NCI-H2107 (cell line): ENCODE data around the gene CLEC18A.
"Not testable (repeated sequence)": the region's sequence is repeated elsewhere in the genome, so short reads cannot be mapped to it uniquely, and the experiment has no call there.

Experiments
- DNase-seq: peaks from one replicate; lab custom pipeline; 2025; lab: John Stamatoyannopoulos, UW

CLEC18A gene

DNA sequence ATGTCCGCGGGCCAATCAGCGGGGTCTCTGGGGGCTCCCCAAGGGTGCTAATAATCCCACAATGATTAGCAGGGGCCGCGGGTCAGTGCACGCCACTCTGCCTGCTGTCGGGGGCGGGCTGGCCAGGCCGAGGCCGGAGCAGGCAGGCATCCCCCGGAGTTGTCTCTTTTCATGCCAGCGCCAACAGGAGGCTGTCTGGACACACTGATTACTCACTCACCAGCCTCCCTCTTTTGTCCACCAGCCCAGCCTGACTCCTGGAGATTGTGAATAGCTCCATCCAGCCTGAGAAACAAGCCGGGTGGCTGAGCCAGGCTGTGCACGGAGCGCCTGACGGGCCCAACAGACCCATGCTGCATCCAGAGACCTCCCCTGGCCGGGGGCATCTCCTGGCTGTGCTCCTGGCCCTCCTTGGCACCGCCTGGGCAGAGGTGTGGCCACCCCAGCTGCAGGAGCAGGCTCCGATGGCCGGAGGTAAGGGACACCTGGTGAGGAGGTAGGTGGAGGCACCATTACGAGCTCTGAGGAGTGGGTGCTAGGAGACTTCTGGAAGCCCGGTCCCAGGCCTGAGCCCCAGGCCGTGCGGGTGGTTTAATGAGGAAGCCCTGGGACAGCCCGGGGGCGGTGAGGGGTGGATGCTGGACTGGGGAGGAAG lies at the start of gene CLEC18A:
Gene CLEC18A (plus strand): TSS at position 318 of the 655 bp plus-strand sequence. CDS start 33 bp downstream, at position 351.
- DNase-seq: not testable (repeated sequence)

DNA sequence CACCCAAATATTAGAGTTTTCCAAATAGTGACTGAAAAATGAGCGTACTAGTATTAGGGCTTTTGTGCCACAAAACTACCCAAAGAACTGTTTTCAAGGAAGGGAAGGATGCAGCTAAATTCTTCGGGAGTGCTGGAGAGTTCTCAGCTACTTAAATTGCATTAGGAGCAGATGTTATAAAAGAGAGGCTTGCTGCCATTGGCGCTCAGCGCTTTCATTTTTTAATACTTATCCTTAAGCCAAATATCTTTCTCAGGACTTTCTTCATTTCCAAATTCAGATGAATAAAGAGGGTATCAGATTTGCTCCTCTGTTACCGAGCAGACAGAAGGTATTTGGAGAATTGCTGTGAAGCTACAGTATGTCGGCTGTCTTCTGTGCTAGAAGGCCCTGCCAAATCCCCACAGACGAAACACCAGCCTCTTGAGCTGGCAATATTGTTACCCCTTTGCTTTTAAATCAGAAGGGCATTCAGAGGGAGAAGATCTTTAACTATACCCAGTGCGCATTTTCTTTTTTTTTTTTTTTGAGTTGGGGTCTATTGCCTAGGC lies 47.2 kb upstream of the CLEC18A start:
- no peak for DNase-seq

DNA sequence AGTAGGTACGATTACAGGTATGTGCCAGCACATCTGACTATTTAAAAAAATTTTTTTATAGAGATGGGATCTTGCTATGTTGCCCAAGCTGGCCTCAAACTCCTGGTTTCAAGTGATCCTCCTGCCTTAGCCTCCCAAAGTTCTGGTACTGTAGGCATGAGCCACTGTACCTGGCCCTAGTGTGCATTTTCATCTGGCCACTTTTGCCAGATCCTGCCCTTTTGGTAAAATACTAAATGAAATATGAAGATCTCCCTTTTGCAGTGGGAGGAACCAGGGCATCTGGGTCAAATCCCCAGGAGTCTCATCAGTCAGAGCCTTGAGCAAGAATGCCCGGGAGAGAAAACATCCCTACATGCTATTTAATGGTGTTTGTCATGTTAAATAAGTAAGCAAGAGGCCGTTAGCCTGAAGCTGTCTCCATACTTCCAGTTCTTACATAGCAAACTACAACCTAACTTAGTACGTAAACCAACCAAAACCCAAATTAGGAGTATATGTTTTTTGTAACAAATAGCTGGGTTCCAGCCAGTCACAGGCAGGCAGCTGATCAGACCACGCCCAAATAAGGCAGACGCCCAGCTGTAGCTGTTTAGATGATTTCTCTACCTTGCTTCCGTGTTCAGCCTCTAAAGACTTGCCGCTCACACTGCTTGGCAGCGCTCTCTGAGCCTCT lies 46.5 kb upstream of the CLEC18A start:
- DNase-seq: no peak

DNA sequence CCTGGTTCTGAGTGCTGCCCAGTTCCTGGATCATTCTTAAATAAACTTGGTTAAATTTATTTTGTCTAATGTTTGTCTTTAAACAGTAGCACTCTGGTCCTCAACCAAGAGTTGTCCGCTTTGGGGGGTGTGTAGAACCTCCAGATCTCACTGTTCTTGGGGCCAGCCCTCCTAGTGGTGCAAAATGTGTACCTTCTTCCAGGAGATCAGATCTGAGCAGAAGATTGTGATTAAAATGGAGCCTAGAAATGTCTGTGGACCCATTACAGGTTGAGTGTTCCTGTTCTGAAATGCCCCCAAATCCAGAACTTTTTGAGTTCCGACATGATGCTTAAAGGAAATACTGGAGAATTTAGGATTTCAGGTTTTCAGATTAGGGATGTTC lies 46.0 kb upstream of the CLEC18A start:
- DNase-seq: no peak

DNA sequence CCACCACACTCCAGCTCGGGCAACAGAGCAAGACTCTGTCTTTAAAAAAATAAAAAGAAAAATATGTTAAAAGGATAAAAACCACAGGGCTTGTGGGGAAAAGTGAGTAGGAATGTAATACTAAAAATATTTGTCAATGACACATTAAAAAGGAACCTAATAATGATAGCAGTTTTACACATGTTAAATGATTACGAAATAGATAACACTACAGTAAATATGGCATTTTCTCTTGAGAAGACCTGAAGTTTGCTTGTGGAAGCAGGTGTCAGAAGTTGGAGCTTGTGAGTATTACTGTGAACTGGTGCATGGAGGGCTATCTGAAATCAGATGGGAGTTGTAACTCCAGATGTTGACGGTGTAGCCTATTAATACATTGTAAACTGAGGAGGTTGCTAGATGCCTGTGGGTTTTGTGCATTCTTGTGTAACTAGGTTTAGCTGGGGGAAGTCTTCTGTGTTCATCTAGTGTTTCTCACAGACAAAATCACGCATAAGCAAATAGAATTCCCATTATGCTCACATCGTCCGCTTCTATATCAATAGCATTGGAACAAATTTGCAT lies 44.2 kb upstream of the CLEC18A start:
- no peak for DNase-seq

DNA sequence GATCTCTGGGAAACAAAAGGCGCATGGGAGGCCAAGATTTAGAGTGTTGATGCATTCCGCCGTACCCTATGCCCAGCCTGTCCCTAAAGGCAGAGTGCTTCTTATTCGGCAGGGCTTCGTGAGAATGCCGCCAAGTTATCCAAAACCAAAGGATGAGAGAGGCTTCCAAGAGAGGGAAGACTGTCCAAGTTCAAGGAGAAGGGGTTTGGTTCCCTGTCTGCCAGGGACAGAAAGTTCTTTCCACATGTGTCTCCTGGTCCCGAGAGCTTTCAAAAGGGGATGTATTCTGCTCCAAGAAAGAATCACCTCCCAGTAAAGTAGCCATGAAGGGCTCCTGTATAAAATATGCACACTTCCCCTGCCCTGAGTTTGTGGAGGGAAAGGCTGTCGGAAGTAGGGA lies 42.1 kb upstream of the CLEC18A start:
- no peak for DNase-seq

DNA sequence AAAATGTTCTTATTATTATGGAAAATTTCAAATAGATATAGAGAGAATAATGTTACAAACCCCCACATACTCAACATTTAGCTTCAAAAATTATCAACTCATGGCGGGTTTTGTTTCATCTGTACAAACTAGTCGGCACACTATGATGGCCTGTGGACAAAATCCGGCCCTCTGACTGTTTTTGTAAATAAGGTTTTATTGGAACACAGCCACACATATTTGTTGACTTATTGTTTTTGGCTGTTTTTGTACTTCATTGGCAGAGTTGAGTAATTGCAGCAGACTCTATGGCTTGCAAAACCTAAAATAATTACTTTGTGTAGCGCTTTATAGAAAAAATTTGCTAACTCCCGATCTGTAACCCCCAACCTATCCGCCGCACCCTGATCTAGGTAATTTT lies 41.4 kb upstream of the CLEC18A start:
- DNase-seq: no peak

DNA sequence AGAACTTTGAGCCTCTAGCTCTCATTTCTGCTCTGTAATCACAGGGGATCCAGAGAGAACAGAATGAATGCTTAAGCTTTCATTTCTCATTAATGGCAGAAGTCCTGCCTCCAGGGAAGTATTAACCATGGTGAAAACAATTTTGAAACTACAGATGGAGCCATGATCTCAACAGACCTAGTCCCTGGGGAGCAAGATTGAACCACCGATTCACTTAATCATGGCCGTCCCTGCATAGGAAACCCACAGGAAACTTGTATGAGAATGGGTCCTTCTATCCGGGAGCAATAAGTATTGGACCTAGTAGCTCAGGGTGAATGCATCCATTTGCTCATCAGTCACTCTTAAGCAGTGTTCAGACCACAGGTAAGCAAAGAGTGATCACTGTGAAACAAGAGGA lies 40.2 kb upstream of the CLEC18A start:
- no peak for DNase-seq

DNA sequence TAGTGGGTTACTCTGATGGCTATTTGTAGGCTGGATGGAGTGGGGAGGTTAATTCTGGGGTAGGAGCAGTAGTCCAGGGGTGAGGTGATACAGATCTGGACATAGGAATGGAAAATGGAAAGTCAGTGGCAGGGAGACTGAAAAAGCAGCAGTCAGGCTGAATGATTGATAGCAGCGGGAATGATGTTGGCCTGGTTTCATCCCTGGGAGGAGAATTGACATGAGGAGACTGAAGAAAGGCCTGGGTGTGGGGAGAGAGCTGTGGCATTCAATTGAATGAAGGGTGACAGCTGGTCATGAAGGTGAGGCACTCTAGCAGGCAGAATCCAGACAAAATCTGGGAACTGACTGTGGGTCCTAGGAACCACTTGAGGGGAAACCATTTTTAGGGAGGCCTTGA lies 34.7 kb upstream of the CLEC18A start:
- DNase-seq: no peak

DNA sequence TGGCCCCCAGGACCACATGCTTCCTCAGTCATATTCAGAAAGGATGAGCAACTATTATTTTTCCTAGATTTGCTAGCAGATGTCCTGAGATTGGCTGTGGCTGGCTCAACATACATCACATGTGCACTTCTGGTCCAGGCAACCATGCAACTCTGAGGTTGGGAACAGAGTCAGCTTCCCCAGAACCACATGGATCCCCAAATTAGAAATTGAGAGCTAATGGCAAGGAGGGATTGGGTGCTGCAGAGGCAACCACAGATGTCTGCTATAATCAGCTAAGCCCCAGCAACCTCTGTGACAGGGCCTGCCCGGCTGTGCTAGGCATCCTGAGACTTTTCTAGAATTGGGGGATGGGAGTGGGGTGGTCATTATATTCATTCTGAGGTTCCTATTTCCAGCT lies 33.8 kb upstream of the CLEC18A start:
- DNase-seq: no peak

DNA sequence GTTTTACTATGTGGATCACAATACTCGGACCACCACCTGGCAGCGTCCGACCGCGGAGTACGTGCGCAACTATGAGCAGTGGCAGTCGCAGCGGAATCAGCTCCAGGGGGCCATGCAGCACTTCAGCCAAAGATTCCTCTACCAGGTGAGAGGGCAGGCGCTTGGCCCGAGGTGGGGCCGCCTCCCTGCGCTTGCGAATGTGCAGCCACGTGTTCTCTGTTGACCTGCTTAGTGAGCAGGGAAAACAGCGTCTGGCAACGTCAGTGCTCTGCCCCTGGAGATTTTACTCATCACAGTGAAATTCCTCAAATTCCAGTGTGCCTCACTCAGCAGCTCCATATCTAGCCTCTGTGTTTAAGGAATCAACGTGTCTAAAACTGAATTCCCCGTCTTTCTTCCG lies 33.4 kb upstream of the CLEC18A start:
- DNase-seq: no peak

DNA sequence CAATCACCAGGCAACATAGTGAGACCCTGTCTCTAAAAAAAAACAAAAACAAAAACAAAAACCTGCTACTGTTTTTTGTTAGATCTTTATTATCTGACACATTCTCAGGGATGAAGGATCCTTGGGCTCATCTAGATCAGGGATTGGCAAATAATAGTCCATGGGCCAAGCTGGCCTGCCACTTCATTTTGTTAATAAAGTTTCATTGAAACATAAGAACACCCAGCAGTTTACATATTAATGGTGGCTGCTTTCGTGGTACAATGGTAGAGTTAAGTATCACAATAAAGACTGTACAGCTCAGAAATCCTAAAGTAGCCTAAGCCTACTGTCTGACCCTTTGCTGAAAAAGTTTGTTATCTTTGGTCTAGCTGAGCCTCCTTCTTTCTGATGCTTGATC lies 32.9 kb upstream of the CLEC18A start:
- DNase-seq: no peak

DNA sequence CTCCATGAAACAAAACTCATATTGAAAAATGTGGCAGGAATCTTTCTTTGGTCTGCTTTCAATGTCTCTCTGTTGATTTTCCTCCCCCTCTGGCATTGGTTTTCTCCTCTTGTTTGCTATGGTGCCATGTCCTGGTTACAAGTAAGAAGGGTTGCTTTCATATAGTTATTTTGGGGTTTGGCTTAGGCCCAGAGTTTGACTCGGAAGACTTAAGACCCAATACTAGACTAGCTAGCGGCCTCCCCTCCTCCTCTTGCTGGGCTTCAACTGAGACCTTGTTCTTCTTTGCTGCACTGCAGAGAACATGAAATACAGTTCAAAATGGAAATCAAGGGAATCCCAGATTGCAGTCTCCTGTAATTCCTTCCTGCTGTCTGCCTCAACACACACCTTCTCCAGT lies 30.0 kb upstream of the CLEC18A start:
- DNase-seq: no peak

DNA sequence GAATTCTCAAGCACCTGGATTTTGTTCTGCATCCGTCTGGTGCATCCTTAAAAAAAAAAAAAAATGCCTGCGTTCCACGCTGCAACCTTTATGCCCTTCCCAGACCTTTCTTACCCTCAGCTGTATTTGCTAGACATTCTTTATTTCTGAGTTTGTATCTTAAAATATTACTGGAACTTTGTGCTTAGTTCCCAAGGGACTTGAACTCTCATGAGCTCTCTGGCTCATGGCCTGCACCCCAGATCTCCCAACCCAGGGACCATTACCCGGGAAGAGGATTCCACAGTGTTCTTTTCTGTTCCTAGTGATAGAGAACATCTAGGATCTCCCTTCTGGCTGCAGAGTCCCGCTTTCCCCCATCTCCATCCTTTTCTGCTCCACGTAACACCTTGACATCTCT lies 28.9 kb upstream of the CLEC18A start:
- DNase-seq: no peak

DNA sequence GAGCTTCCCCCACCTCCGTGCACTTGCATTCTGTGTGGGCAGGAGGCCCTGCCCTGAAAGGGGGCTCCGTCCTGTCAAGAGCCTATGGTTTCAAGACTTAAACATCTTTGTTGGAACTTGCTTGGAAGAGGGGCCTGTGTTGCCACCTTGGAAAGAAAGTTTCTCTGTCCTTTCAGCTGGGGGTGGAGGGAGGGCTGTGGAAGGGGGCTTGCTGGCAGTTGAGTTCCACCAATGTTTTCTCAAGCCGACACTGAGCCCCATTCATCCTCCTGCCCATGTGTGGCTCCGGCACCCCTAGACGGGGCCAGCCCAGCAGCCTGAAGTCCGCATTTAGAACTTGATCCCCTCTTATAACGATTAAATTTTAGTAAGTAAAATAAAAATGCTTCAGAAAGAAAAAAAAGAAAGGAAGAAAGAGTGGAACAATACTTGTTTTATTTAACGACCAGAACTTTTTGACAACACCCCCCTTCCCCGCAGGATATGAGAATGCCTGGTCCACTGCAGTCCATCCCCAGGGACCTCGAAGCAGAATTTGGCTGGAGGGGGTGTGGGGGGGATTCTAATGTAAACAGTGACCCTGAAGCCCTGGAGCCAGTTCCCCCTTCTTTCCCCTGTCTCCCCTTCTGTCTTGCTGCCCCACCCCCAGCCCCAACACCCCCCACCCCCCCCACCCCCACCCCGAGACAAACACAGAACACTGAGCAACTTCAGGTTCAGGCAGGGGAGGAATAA lies 26.9 kb upstream of the CLEC18A start:
- DNase-seq: no peak

DNA sequence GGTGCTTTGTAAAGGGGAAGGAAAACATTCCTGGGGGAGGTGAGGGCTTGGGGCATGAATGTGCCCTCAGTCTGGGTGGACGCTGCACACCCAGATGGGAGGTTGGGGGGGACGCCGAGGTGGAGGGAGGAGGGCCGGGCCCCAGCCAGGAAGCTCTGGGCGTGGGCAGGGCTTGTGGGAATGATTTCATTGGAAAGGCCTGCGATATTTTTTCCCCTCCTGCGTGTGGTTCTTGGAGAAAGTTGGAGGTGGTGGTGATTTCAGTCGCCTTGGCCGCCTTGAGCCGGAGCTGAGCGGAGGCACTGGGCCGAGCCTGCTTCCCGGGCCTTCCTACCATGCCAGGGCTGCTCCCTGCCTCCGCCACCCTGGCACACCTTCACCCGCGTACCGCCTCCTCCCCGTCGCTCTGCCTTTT lies 26.4 kb upstream of the CLEC18A start:
- no peak for DNase-seq

DNA sequence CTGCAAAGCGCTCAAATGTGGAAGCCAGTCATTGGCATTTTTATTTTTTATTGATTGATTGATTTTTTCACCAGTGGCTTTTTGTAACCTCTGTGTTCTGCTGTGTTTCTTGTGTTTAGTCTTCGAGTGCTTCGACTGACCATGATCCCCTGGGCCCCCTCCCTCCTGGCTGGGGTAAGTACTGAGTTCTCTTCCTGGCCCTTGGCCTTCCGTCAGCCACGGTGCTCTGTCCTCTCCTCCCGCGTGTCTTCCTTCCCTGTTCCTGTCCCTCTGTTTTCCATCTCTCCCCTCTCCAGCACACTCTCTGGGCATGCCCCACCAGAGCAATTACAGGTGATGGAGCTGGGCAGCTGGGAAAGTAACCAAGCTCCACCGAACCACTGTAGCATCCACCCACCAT lies 25.8 kb upstream of the CLEC18A start:
- no peak for DNase-seq

DNA sequence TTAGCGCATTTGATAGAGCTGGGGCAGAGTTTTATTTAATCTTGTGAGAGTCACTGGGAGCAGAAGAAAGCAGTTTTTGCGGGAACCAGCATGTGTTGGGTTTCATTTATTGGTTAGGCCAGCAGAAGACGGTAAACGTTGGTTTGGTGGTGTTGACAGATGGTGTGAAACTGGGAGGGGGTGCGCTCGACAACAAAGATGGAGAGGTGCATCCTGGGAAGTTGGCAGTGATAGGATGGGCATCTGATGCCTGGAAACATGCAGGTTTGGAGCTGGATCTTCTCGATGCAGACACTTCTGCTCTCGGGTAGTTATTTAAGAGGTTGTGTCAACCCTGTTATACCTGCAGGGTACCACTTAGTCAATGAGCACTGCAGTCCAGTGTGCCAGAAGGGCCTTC lies 24.9 kb upstream of the CLEC18A start:
- no peak for DNase-seq

DNA sequence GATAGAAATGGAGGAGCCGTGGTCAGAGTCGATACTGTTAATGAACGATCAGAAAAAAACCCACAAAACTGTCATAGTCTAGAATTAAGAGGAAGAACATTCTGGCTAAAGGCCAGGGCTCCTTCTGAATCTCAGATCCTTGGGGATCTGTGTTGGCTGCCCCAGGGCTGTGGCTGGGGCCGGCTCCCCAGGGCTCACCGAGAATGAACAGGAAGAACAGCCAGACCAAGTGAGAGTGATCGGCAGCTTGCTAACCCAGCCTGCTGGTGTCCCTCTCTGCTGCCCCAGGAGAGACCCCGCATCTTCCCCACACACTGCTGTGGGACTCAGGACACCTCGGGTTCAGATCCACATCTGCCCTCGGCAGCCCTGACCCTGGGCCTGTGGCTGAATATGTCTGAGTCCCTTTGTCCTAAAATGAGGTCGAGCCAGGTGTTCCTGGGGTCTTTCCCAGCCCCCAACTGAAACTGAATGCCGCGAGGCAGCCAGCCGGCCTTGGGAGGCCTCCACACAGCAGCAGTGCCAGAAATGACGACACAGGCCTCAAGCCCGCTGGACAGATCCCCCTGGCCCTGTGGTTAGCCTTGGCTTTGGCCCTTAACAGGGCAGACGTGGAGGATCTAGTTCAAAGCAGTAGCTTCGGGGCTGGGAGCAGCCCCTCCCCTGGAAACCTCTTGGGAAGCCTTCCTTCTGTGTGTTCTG lies 23.9 kb upstream of the CLEC18A start:
- DNase-seq: no peak

DNA sequence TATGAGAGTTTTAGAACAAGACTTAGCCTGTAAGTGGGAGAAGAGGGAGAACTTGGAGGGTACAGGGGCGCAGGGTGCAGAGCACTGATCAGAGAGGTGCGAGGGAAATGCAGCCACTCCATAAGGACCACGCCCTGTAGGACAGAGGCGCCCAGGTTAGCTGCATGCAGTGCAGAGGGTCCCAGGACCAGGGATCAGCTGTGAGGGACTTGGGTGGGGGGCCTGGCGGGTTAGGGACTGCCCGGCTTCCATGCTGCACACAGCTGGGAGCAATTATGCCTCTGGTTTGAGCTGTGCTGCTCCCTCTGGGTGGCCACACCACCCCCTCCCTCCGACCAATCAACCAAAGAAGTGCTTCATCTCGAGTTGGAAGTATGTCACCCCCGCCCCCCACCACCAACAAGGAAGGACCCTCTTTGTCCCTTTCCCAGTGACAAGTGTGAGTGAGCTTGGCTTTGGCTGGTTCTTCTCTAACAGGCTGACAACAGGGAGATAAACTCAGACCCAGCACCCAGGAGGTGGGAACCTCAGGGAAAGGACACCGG lies 22.2 kb upstream of the CLEC18A start:
- DNase-seq: no peak

DNA sequence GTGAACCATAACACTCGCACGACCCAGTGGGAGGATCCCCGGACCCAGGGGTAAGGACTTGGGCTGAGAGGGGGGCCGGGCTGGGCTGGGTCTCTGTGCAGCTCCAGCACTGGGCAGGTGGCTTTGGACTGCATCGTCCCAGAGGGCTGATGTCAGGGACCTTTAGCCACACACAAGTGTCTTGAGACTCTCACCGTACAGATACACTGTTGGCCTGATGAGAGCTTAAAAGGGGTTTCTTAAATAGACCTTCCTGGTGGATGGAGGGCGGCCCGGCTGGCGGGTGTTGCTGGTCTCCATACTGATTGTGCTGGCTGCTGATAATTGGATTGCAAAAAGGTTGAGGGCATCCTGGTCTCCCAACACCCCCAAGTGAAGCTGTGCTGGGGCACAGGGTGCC lies 21.7 kb upstream of the CLEC18A start:
- DNase-seq: no peak
